HL-60 (cell line): ENCODE results near the gene FANCG.

ENCODE experiments used
- DNase-seq, 2 experiments: peaks; one replicate each; pipeline ENCODE4 v3.0.0-alpha.2; 2010 to 2020; ENCODE audit warnings: low read depth in 1 of 2, low spot score in 1 of 2
- H3K27ac ChIP-seq: fragments of 250-450 bp; sonication (Bioruptor Pico); replicated peaks from 2 replicates; pipeline ENCODE4 v1.5.1; 2020; ENCODE audit warnings: mild to moderate bottlenecking, moderate library complexity
- H3K27me3 ChIP-seq: fragments of 250-450 bp; sonication (Bioruptor Pico); 2 replicates; pipeline ENCODE4 v1.5.1; 2021; ENCODE audit warnings: mild to moderate bottlenecking, moderate library complexity; ENCODE audit not compliant: insufficient read depth, poor library complexity, severe bottlenecking
- H3K4me3 ChIP-seq: replicated peaks from 2 replicates; pipeline ENCODE4 v1.5.1; 2011; ENCODE audit warnings: mild to moderate bottlenecking, control low read depth, low read length; ENCODE audit not compliant: insufficient read depth
- GABPA ChIP-seq: IDR thresholded peaks from 2 replicates; pipeline ENCODE4 v1.6.1; 2012; ENCODE audit warnings: low read depth
- POLR2AphosphoS5 ChIP-seq: IDR thresholded peaks from 2 replicates; pipeline ENCODE4 v1.6.1; 2012; ENCODE audit warnings: low read depth
- SPI1 ChIP-seq: IDR thresholded peaks from 2 replicates; pipeline ENCODE4 v1.6.1; 2012; ENCODE audit warnings: low read depth, mild to moderate bottlenecking, borderline replicate concordance
- TF ChIP-seq, protein P1 (sequence below): IDR thresholded peaks from one replicate; pipeline ENCODE4 v1.5.1; 2011; ENCODE audit warnings: low read length, control low read depth, inconsistent platforms; ENCODE audit not compliant: insufficient read depth
- TF ChIP-seq, protein P2 (sequence below): IDR thresholded peaks from 2 replicates; pipeline ENCODE4 v1.6.1; 2012; ENCODE audit warnings: low read depth; ENCODE audit not compliant: insufficient replicate concordance

The FANCG gene

DNA sequence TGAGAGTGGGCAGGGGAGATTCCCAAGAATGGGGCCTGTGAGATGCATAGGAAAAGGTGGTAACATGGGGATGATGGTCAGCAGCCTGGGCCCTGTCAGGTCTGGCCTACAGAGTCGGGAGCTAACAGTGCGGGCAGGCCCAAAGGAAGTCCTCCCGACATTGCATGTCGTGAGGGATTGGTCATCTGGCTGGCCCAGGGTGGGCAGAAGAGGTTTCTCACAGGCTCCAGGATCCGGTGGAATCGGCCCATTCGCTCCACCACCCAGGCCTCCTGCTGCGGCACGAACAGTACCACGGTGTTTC is 22.7 kb upstream of the FANCG start:
- TF ChIP-seq, protein P1, sequence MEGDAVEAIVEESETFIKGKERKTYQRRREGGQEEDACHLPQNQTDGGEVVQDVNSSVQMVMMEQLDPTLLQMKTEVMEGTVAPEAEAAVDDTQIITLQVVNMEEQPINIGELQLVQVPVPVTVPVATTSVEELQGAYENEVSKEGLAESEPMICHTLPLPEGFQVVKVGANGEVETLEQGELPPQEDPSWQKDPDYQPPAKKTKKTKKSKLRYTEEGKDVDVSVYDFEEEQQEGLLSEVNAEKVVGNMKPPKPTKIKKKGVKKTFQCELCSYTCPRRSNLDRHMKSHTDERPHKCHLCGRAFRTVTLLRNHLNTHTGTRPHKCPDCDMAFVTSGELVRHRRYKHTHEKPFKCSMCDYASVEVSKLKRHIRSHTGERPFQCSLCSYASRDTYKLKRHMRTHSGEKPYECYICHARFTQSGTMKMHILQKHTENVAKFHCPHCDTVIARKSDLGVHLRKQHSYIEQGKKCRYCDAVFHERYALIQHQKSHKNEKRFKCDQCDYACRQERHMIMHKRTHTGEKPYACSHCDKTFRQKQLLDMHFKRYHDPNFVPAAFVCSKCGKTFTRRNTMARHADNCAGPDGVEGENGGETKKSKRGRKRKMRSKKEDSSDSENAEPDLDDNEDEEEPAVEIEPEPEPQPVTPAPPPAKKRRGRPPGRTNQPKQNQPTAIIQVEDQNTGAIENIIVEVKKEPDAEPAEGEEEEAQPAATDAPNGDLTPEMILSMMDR = no peak
- TF ChIP-seq SPI1 (no peak), POLR2AphosphoS5 (no peak), GABPA (no peak)
- TF ChIP-seq, protein P2, sequence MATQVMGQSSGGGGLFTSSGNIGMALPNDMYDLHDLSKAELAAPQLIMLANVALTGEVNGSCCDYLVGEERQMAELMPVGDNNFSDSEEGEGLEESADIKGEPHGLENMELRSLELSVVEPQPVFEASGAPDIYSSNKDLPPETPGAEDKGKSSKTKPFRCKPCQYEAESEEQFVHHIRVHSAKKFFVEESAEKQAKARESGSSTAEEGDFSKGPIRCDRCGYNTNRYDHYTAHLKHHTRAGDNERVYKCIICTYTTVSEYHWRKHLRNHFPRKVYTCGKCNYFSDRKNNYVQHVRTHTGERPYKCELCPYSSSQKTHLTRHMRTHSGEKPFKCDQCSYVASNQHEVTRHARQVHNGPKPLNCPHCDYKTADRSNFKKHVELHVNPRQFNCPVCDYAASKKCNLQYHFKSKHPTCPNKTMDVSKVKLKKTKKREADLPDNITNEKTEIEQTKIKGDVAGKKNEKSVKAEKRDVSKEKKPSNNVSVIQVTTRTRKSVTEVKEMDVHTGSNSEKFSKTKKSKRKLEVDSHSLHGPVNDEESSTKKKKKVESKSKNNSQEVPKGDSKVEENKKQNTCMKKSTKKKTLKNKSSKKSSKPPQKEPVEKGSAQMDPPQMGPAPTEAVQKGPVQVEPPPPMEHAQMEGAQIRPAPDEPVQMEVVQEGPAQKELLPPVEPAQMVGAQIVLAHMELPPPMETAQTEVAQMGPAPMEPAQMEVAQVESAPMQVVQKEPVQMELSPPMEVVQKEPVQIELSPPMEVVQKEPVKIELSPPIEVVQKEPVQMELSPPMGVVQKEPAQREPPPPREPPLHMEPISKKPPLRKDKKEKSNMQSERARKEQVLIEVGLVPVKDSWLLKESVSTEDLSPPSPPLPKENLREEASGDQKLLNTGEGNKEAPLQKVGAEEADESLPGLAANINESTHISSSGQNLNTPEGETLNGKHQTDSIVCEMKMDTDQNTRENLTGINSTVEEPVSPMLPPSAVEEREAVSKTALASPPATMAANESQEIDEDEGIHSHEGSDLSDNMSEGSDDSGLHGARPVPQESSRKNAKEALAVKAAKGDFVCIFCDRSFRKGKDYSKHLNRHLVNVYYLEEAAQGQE = no peak
- H3K27ac ChIP-seq = peak overlapping the region; percentile 90
- DNase-seq = no peak
- H3K4me3 ChIP-seq = peak overlapping the region; percentile 86
- H3K27me3 ChIP-seq = no peaks in the 10 kb centered on the region

DNA sequence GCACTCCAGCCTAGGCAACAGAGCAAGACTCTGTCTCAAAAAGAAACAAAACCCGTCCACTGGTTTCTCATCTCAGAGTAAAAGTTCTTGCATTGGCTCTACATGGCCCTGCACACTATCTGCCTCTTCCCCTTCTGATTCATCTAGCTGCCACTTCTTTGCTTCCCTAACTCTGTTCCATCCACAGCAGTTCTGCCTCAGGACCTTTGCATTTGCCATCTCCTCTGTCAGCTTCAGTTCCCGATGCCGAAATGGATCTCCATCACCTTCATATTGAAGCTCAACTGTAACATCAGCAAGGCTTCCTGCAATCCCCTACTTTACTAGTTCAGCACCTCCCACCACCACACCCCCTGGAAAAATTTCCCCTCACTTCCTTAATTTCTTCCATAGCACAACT is 17.8 kb upstream of the FANCG start:
- H3K4me3 ChIP-seq = no peak overlapping the region
- no peak for DNase-seq
- no peak for TF ChIP-seq GABPA
- peak; percentile 14; the same call in 1 of the 2 replicates for TF ChIP-seq SPI1
- no peak overlapping the region for H3K27ac ChIP-seq
- no peaks in the 10 kb centered on the region for H3K27me3 ChIP-seq

DNA sequence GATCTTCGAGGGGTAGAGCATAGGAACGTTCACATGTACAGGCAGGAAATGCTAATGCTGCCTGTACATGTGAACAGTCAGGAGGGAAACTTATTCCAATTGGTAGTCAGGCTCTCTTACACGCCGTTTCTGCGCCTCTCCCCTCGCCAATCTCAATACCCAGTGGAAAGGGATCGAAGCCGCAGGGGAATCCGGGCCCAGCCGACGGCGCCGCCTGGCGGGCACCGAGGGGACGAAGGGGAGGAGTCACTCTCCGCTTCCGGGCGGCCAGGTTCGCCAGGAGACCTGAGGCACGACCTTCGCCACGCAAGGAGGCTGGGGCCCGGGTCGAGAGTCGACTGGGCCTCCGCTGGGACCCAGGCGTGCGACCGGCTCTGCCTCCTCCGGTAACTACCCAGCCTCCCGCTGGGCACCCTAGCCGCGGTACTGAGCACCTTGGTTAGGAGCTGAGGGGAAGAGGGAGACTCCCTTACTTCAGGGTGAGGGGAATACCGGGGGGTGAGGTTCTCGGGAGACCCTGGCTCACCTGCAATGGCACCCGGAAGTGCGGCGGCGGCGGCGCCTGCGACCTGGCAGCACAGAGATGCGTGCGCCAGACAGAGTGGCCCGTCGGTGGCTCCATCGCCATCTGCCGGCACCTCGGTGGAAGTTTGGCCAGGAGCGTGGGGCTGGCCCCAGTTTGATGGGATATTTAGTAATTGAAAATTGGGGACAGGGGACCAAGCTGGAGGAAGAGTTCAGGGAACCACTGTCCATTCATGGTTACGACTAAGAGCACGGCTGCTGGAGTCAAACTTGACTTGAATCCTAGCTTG is 16.5 kb upstream of the FANCG start, which contains the start of gene PIGO:
TSS of gene PIGO (minus strand) at position 557 of the 815 bp plus-strand sequence. CDS start 1,026 bp downstream, outside the sequence.
- H3K27ac ChIP-seq = peak within 1 kb of the TSS; percentile 97
- TF ChIP-seq, protein P1 = peak; percentile 76
- TF ChIP-seq SPI1 (no peak), GABPA (peak; percentile 74), POLR2AphosphoS5 (peak; percentile 90)
- TF ChIP-seq, protein P2 = peak; percentile 73
- peak within 1 kb of the TSS; percentile 62 for H3K4me3 ChIP-seq
- H3K27me3 ChIP-seq = no peaks in the 10 kb centered on the region
- DNase-seq = peak; percentile 84 to 92

DNA sequence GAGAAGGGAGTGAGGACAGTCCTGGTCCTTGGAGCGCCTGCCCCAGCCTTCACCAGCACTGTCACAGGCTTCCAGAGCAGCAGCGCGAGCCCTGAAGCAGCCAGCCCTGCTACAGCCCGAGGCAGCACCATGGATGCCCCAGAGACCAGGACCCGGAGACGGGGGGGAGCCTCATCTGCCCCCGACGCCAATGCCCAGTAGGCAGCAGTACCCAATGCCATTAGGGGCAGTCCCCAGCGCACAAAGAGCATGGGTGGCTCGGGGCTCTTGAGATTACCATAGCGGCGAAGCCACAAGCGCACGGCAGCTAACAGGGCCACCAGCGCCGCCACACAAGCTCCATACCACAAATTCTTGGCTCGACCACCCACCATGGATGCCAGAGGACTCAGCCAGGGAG is 11.8 kb upstream of the FANCG start:
- H3K27ac ChIP-seq = no peak overlapping the region
- H3K4me3 ChIP-seq = no peak overlapping the region
- H3K27me3 ChIP-seq = no peaks in the 10 kb centered on the region
- no peak for DNase-seq
- TF ChIP-seq POLR2AphosphoS5 (no peak), GABPA (no peak), SPI1 (no peak)
- TF ChIP-seq, protein P1 = no peak
- TF ChIP-seq, protein P2 = no peak
